HEK293T (cell line): ENCODE results near the gene CDS1.

ENCODE experiments used
- ELF4 ChIP-seq: fragments of 450-650 bp; IDR thresholded peaks from 2 replicates; pipeline ENCODE4 v1.6.1; 2017; ENCODE audit warnings: antibody characterized with exemption
- FOXA1 ChIP-seq: fragments of 450-650 bp; IDR thresholded peaks from 2 replicates; pipeline ENCODE4 v1.6.1; 2016; ENCODE audit warnings: mild to moderate bottlenecking
- FOXM1 ChIP-seq: fragments of 450-650 bp; IDR thresholded peaks from 2 replicates; pipeline ENCODE4 v1.6.1; 2017; ENCODE audit warnings: mild to moderate bottlenecking, borderline replicate concordance
- L3MBTL2 ChIP-seq: fragments of 450-650 bp; conservative IDR thresholded peaks from 2 replicates; pipeline ENCODE4 v1.6.1; 2016; ENCODE audit warnings: mild to moderate bottlenecking
- NFRKB ChIP-seq: fragments of 450-650 bp; IDR thresholded peaks from 2 replicates; pipeline ENCODE4 v1.6.1; 2016; ENCODE audit warnings: mild to moderate bottlenecking, moderate library complexity
- SP1 ChIP-seq: fragments of 450-650 bp; IDR thresholded peaks from 2 replicates; pipeline ENCODE4 v1.6.1; 2017
- SUZ12 ChIP-seq: fragments of 450-650 bp; IDR thresholded peaks from 2 replicates; pipeline ENCODE4 v1.6.1; 2016; ENCODE audit warnings: mild to moderate bottlenecking
- ZNF384 ChIP-seq: fragments of 450-650 bp; IDR thresholded peaks from 2 replicates; pipeline ENCODE4 v1.6.1; 2016

DNA sequence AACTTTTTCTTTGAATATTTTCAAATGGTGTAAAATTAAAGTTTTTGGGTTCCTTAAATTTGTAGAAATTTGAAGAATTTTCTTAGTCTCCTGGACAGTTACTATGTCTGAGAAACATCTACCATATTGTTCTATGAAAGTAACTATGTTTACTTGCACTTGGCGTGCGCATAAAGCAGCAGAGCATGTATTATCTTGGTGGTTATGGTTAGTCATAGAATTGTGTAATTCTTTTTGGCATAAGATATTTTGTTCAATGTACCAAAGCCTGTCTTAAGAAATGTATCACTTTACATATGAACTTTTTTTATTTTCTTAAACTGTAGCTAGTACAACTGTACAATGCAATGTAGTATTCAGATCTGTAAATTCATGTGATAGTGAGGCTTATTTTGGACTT, 49.2 kb downstream of the CDS1 start:
- no peak for TF ChIP-seq SUZ12
- TF ChIP-seq FOXA1, result no peak
- TF ChIP-seq SP1, result no peak
- TF ChIP-seq ZNF384, result no peak
- TF ChIP-seq NFRKB, result no peak
- TF ChIP-seq FOXM1, result no peak
- no peak for TF ChIP-seq ELF4
- no peak for TF ChIP-seq L3MBTL2
